Right renal cortex interstitium (tissue), 3 donors: ENCODE results near the gene TMBIM1. TPM values are rescaled to one million over a fixed set of nuclear protein-coding genes. Genes with fewer than 3 reads are reported as not detected.
"Not testable (repeated sequence)": the region's sequence is repeated elsewhere in the genome, so short reads cannot be mapped to it uniquely, and the experiment has no call there.

Experiments used
- DNase-seq, 3 donors: peaks; one replicate each; pipeline ENCODE4 v3.0.0-alpha.2; 2013; ENCODE audit warnings: low read depth in 3 of 3, low spot score in 2 of 3
- polyA plus RNA-seq, 3 donors: library from polyadenylated mRNA; unstranded; fragments of 120-200 nt; gene quantifications; one replicate each; pipeline ENCODE4 v1.2.1, GENCODE V29; 2013; ENCODE audit not compliant: insufficient read length in 3 of 3

Gene TMBIM1
- polyA plus RNA-seq, 3 donors: 90.0 to 103 (median 96.6) TPM

DNA sequence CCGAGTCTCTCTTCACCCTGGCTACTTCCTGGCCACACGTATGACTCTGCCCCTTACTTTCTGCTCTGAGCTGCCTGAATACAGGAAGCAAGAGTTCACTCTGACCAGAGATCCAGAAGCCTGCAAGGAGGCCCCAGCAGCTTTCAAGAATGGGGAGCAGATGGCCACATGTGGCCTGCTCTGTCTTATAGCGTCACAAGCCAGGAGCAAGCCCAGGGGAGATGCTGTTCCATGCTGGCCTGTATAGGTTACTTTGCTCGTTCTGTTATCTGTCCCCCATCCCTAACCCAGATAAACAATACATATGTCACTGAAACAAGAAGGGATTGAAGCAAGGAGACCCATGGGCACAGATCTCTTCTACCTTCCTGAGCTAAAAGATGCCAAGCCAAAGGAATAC is 17.7 kb downstream of the TMBIM1 start:
- no peak for DNase-seq

DNA sequence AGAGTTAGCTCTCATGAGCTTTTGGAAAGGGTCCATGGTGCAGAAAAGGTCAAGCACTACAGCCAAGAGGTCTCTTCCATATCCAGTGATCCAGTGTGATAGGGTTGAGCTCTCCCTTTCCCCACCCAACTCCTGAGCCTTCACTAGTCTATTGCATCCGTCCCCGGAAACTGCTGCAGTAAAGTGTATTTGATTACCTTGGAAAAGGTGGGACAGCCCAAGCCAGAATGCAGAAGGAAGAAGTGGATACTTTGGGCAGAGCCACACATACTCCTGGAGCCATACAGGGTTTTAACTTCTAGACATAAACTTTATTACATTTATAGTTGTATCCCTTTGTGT is 18.4 kb downstream of the TMBIM1 start:
- DNase-seq: no peak

DNA sequence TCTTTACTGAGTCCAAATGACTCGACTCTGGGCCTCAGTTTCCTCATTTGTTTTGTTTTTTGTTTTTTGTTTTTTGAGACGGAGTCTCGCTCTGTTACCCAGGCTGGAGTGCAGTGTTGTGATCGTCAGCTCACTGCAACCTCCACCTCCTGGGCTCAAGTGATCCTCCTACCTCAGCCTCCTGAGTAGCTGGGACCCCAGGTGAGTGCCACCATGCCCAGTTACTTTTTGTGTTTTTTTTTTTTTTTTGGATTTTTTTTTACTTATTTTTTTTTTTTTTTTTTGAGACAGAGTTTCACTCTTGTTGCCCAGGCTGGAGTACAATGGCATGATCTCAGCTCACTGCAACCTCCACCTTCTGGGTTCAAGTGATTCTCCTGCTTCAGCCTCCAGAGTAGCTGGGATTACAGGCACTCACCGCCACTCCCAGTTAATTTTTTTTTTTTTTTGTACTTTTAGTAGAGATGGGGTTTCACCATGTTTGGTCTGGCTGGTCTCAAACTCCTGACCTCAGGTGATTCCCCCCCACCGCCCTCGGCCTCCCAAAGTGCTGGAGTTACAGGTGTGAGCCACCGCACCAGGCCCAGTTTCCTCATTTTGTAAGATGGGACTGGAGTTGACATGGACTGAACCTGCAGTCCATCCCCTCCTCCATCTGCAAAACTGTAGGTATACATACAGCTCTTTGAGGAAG is 18.9 kb downstream of the TMBIM1 start:
- not testable (repeated sequence) for DNase-seq

DNA sequence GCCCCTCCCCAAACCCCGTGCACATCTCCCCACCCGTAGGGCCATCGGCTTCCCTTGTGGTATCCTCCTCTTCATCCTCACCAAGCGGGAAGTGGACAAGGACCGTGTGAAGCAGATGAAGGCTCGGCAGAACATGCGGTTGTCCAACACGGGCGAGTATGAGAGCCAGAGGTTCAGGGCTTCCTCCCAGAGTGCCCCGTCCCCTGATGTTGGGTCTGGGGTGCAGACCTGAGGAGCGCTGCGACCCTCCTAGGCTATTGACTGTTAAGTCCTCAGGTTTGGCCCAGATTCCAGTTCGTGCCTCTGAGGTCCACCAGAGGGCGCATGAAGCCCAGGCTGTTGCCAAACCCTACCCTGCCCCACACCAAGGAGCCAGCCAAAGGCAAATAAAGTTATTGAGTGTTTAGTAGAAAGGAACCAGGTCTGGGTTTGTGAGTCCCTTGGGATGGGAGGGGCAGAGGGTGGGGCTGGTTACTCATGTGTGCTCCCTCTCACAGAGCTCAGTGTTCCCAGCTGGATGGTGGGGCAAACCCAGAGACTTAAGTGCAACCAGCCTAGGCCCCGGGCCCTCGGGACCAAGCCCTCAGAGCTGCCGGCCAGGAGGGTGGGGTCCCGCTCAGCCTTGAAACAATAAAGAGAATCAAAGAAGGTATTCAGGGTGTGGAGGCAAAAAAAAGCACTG is 19.6 kb downstream of the TMBIM1 start:
- peak in 1 of 3 donors; percentile 62 for DNase-seq

DNA sequence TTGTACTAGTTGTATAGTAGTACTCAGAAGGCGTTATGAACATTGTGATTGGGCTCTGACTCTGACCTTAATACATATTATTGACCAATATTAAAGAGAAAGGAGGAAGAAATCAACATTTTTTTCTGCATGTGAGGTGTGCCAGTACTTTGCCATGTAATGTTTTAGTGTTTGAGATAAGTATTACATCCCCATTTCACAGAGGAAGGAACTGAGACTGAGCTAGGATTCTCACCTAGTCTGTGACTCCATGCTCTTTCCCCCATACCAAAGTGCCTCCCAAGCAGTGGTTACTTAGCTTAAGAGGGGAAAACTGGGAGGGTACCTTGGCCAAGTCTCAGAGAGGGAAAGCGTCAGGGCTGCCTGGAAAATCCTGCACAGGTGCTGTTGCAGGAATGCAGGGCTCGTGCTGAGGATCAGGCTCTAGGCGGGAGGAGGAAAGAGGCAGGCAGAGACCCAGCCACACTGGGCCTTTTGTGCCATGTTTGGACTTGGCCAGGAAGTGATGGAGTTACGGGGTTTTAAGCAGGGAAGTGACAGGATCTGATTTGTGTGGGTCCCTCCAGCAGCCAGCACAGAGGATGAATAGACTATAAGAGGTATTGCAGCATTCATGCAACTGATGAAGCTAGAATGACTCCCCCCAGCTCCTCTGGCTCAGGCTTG is 20.3 kb downstream of the TMBIM1 start:
- no peak for DNase-seq

DNA sequence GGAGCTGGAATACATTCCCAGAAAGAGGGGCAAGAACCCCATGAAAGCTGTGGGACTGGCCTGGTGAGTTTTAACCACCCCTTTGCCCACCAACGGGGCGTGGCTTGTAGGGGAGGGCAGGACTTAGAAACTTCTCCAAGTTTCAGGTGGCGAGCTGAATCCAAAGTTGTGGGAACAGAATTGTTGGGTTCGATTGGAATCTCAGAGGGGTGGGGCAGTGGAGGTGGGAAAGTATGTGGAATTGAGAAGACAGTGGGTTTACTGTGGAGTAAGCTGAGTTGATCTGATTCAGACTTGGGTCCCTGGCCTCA is 20.9 kb downstream of the TMBIM1 start:
- no peak for DNase-seq

DNA sequence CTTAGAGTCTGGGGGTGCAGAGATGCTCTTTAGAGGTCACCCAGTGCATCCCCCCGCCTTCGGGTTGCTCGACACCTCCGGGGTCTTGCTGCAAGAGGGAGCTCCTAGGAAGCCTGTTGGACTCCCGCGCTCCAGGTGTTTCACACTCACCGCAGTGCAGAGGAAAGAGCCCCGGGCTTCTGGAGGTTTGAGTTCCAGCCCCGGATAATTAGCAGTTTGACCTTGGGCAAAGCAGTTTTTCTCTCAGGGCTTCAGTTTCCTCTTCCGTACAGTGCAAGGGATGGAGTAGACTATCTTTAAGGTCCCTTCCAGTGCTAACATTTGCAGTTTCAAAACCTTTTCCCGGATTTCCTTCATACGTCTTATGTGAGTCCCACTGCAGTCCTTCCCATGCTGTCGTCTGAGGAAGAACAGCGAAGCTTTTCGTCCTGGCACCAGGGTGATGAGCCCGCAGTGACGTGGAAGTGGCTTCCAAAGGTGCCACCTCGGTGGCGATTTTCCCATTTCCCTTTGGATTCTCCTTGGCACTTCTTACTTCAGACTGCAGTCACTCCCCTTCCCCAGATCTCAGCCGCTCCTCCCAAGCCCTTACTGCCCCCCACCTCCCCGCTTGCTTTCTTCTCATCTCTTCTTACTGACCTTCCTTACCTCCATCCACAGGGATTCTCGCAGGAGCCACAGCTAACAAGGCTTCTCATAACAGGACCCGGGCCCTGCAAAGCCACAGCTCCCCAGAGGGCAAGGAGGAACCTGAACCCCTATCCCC is 21.4 kb downstream of the TMBIM1 start:
- DNase-seq: no peak

DNA sequence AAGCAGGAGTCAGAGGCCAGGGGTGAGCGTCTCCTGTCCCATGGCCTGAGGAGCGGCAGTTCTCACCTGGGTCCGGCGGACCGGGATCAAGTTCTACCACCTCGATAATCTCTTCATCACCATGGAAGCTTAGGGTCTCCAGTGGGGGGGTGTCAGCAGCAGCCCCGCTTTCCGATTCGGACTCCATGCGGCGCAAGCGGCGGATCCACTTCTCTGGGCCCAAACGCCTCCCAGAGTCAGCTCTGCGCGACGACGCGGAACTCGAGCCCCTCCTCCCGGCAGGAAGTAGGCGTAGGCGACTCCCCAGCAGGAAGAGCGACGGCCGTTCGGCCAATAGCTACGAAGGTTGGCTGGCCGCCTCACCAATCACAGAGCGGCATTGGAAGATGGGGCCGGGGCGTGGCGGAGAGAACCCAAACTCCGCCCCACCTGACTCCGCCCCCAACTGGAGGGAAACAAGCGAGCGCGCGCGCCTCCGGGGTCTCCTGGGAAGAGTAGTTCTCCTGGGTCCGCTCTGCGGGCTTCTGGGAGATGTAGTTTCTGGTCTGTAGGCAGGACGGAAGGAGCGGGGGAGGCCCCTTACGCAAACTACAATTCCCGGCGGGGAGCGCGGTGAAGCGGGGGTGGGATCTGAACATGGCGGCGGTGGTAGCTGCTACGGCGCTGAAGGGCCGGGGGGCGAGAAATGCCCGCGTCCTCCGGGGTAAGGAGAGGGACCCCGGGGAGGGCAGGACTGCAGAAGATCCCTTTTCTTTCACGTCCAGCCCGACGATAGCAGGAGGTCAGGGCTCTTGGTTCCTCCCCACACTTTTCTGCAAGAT is 22.2 kb downstream of the TMBIM1 start, which contains the start of the genes AAMP and PNKD:
AAMP (minus strand) TSS at position 238 of the 821 bp plus-strand sequence; CDS start at position 187, 51 bp downstream.
PNKD (plus strand) TSS at position 620 of the 821 bp plus-strand sequence; CDS start at position 637, 17 bp downstream.
- DNase-seq: peak; percentile 98 to 100 (median 100)

DNA sequence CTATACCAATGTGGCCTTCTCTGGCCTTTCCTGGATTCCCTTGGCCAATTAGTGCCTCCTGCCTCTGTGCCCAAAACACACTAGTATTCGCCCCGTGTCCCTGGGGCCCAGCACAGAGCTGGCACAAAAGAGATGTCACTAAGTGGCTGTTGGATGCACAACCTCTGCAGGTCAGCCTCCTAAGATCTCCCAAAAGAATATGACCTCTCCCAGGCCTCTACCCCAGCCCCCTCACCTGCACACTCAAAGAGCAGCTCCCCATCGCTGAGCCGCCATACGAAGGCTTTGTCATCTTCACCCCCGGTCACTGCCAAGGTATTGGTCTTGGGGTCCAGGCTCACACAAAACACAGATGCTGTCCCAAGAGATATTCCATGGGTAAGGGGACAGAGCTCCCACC is 25.0 kb downstream of the TMBIM1 start:
- no peak for DNase-seq

DNA sequence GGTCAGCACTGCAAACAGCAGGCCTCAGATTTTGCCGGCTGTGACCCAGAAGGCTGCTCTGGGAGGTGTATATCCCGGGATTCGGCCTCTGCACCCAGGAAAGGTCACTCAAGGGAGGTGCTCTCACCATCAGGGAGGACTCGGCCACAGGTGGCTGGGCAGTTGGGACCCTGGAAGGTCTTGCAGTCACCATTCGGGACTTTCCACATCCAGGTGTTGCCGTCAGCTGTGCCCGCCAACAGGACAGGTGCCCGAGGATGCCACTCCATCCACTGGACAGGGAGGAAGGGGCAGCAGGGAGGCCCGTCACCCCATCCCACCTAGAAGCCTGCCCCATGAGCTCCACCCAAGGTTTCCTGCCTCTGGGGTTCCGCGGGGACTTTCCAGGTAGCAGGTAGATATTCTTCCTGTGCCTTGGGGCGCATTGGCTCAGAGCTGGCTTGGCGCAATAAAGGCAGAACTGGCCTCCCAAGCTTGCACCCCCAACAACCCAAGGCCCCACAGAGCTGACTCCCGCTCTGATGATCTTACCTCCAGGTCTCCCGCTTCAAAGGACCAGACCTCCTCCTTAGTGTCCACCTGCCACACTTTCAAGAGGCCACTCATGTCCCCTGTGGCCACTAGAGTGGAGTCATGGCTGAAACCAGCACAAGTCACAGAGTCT is 25.9 kb downstream of the TMBIM1 start:
- no peak for DNase-seq

DNA sequence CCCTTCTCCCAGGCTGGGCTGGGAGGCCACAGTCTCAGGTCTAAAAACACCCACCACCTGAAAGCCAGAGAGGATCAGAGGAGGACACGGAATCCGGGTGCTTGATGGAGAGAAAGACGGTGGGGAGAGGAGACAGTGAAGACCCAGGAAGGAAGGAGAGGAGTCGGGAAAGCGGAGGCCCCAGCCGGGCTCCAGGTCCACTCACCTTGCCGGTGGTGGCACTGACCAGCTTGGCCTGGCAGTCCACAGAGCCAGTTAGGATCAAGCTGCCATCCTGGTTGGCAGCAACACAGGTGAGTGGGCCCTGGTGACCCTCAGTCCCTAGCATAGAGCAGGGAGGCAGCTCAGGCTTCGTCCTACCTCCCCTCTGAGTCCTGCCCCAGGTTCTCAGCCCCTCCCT is 26.7 kb downstream of the TMBIM1 start:
- DNase-seq: no peak

DNA sequence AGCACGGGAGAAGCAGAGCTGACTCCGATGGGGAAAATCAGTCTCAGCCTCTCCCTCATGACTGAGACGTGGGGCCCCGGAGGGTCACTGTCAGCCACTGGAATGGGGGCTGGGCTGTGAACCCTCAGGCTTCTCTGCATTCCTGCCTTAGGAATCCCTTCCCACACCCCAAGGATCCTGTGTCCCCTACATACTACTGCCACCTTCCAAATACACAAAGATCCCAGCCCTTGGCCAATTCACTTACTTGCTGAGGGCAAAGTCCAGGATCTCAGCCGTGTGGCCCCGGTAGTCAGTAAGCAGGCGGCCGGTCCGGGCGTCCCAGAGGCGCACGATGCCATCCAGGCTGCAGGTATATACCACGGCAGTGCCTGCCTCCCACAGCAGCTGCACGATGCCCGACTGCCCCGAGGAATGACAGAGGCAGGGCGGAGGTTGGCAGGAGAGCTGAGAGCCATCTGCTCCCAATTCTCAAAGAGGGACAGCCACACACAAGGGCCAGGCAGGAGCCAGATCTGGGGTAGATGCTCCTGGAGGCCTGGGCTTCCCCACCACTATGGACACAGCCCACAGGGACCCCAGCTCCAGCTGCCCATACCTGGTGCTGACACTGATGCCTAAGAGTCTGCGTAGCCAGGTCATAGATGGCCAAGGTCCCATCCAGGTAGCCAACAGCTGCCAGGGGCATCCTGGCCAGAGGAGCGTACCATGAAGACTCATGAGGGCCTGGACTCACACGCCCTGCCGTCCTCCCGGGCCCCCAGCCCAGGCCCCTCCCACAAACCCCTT is 27.3 kb downstream of the TMBIM1 start:
- DNase-seq: no peak

DNA sequence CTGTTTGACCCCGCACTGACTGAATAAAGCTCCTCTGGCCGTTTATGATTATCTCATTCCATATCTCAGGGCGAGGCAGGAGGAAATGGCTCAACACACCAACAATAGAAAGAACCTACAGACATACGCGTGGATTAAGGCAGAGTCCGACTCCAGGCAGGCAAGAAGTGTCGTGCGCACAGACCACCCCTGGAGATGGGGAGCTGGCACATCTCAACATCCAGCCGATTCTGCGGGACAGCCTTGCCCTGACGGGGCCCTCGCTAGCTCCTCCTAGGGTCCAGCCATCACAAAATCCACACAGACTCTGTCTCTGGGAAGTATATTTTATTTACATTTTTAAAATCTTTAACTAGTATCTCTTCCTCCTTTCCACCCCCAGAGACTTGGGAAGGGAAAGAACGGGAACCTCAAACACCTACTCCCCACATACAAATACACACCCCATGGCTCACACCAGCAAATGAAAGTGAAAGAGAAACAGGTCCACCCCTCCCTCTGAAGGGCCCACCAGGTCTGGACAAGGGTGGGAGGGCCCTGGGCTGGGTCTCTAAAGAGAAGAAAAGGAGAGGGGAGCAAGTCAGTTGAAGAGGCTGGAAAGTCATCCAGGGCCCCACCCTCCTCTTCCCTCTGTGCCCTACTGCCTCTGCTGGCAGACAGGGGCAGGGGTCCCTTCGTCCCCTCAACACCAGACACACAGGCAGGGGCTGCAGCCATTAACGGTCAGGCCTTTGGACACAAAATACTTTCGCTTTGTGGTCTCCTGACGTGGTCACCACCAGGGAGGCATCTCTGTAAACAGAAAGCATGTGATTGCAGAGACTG is 28.3 kb downstream of the TMBIM1 start:
- DNase-seq: no peak

DNA sequence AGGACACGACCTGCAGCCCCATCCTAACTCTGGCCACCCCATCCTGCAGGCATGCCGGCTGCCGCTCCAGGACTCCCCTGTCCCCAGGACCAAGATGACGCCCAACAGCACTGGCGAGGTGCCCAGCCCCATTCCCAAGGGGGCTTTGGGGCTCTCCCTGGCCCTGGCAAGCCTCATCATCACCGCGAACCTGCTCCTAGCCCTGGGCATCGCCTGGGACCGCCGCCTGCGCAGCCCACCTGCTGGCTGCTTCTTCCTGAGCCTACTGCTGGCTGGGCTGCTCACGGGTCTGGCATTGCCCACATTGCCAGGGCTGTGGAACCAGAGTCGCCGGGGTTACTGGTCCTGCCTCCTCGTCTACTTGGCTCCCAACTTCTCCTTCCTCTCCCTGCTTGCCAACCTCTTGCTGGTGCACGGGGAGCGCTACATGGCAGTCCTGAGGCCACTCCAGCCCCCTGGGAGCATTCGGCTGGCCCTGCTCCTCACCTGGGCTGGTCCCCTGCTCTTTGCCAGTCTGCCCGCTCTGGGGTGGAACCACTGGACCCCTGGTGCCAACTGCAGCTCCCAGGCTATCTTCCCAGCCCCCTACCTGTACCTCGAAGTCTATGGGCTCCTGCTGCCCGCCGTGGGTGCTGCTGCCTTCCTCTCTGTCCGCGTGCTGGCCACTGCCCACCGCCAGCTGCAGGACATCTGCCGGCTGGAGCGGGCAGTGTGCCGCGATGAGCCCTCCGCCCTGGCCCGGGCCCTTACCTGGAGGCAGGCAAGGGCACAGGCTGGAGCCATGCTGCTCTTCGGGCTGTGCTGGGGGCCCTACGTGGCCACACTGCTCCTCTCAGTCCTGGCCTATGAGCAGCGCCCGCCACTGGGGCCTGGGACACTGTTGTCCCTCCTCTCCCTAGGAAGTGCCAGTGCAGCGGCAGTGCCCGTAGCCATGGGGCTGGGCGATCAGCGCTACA is 29.4 kb downstream of the TMBIM1 start:
- DNase-seq: no peak

DNA sequence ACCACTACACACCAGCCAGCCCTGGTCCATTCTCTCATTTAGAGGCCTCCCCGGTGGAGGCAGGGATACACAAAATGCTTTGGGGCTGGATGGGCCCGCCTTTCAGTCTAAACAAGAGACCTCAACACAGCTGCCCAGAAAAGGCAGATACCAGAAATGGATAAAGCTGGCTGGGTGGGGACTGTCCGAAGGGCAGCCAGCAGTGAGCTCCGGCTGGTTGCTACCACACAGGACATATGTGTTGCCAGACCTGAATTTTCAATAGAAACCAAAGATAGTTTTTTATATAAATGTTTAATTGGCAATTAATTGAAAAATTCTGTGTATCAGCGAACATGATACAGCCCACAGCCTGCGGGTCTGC is 30.1 kb downstream of the TMBIM1 start:
- no peak for DNase-seq

DNA sequence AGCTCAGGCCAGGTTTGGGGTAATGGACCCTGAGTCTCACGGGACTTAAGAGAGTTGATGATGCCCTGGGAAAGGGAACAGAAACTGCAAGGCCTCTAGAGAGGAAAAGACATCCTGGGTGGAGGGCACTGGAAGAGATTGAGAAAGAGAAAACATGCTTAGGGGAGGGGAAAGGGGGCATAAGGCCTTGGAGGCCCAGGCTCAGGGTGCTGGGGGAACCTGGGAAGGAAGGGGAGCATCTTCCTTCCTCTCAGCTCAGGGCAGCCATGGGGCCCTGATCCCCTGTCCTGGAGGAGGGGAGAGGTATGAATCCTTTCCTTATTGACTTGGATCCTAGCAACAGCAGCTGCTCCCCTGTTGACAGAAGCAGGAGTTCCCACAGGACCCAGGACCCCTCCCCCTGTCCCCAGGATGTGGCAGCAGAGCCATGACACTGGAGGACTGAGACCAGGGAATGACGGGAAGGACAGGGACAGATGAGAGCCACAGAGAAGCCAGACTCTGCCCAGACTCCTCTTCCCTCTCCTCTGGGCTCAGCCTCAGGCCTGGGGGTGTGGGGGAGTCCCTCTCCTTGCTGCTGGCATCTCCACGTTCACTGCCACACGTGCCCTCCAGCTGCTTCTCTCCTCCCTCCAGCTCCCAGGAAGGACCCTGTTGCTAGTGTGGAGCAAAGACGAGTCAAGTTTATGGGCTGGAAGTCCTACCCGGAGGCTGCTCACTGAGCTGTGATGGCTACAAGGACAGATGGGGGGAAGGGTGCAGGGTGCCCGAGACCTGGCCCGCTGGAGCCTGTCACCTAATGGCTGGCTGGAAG is 30.7 kb downstream of the TMBIM1 start:
- DNase-seq: no peak
